ENCODE measurements around the gene THSD7B. TPM values are rescaled to one million over a fixed set of nuclear protein-coding genes. Genes with fewer than 3 reads are reported as not detected.

Gene THSD7B
- polyA plus RNA-seq, 2 of the 4 experiments (the other 2 are of a cell fraction) = not detected

- no peak for ATAC-seq
- FAIRE-seq = no peak
- H3K4me3 ChIP-seq = no peak overlapping the region
- H3K9me3 ChIP-seq = no peaks in the 10 kb centered on the region
- H3K27ac ChIP-seq = no peak overlapping the region
- ChIA-PET CTCF (no interaction called here), POLR2A (no interaction called here)
- 3% methylated on average over 3 of the region's 3 CpGs for WGBS (ENCODE audit: missing lambda C conversion rate)
- H3K4me1 ChIP-seq = no peaks in the 10 kb centered on the region
- no peak for DNase-seq (ENCODE audit: low read depth in 1 of 2, low spot score in 1 of 2)
- H3K4me2 ChIP-seq = no peak overlapping the region
- TF ChIP-seq ZNF302 (CRISPR knock-in tag; IDR thresholded peaks at IDR 0.05) = no peak
- TF ChIP-seq SREBF2 (IDR thresholded peaks at IDR 0.05) = no peak
- no peak for TF ChIP-seq RCOR1 (IDR thresholded peaks at IDR 0.05; ENCODE audit: low read depth, low read length)
- TF ChIP-seq ATOH8 (CRISPR knock-in tag; IDR thresholded peaks at IDR 0.05; ENCODE audit: low read depth) = no peak
- no peak for TF ChIP-seq TP53 (CRISPR knock-in tag; IDR thresholded peaks at IDR 0.05)
- no peak for TF ChIP-seq PBX3 (IDR thresholded peaks at IDR 0.05)
- no peak for TF ChIP-seq CHD4 (IDR thresholded peaks at IDR 0.05; ENCODE audit: borderline replicate concordance)
- TF ChIP-seq POLR2A (IDR thresholded peaks at IDR 0.05; ENCODE audit: low read length) = no peak
- TF ChIP-seq FOXS1 (CRISPR knock-in tag; IDR thresholded peaks at IDR 0.05) = no peak
- no peak for TF ChIP-seq MAX (IDR thresholded peaks at IDR 0.05)
- TF ChIP-seq EHMT2 (IDR thresholded peaks at IDR 0.05; ENCODE audit: low read depth) = no peak
- no peak for TF ChIP-seq POLR2AphosphoS2 (conservative IDR thresholded peaks at IDR 0.05; ENCODE audit: low read length)
- TF ChIP-seq NR3C1 (IDR thresholded peaks at IDR 0.05) = no peak
- no peak for TF ChIP-seq KDM1A (IDR thresholded peaks at IDR 0.05; ENCODE audit: low read depth)
- TF ChIP-seq RFX5 (IDR thresholded peaks at IDR 0.05) = no peak
- TF ChIP-seq CEBPB (IDR thresholded peaks at IDR 0.05) = no peak
- no peak for TF ChIP-seq HEYL (CRISPR knock-in tag; IDR thresholded peaks at IDR 0.05)
- TF ChIP-seq RNF2 (IDR thresholded peaks at IDR 0.05; ENCODE audit: borderline replicate concordance, low read depth) = no peak
These were observed 467.7 kb downstream of the THSD7B start for GRCh38 chr2:137233091-137233490.

GRCh38 chr2:137237055-137237454 lies 471.7 kb downstream of the THSD7B start:
- 20% methylated on average over 4 of the region's 4 CpGs for WGBS (ENCODE audit: missing lambda C conversion rate)
- H3K9me3 ChIP-seq = no peaks in the 10 kb centered on the region
- ChIA-PET POLR2A (no interaction called here), CTCF (no interaction called here)
- TF ChIP-seq RAD21 (conservative IDR thresholded peaks at IDR 0.05 in 1 of 2, IDR thresholded peaks at IDR 0.05 in 1 of 2) (no peak), MYC (IDR thresholded peaks at IDR 0.05; ENCODE audit: borderline replicate concordance, low read length) (no peak), KDM1A (IDR thresholded peaks at IDR 0.05; ENCODE audit: low read depth) (no peak), PBX3 (IDR thresholded peaks at IDR 0.05) (no peak), CHD4 (IDR thresholded peaks at IDR 0.05; ENCODE audit: borderline replicate concordance) (no peak), RCOR1 (IDR thresholded peaks at IDR 0.05; ENCODE audit: low read depth, low read length) (no peak), ZSCAN20 (CRISPR knock-in tag; IDR thresholded peaks at IDR 0.05) (no peak), NPAS2 (CRISPR knock-in tag; IDR thresholded peaks at IDR 0.05; ENCODE audit: borderline replicate concordance) (no peak), ATOH8 (CRISPR knock-in tag; IDR thresholded peaks at IDR 0.05; ENCODE audit: low read depth) (no peak), BHLHE40 (IDR thresholded peaks at IDR 0.05; ENCODE audit: low read depth, low read length) (no peak), CTCF (IDR thresholded peaks at IDR 0.05) (no peak), FOSB (CRISPR knock-in tag; IDR thresholded peaks at IDR 0.05) (no peak)
- H3K4me1 ChIP-seq = no peaks in the 10 kb centered on the region
- DNase-seq (ENCODE audit: low read depth in 1 of 2, low spot score in 1 of 2) (no peak), FAIRE-seq (no peak), ATAC-seq (no peak)
- no peak overlapping the region for H3K4me2 ChIP-seq
- H3K4me3 ChIP-seq = no peak overlapping the region
- H3K27ac ChIP-seq = no peak overlapping the region
